LoVo (cell line): ENCODE results near the gene GRIP1.

Experiments
- DNase-seq: peaks from one replicate; pipeline ENCODE4 v3.0.0-alpha.2; 2016; ENCODE audit warnings: low spot score

The GRIP1 gene

GRCh38 chr12:66647034-66647691, 31.7 kb downstream of the GRIP1 start:
- no peak for DNase-seq

GRCh38 chr12:66644151-66644550, 34.7 kb downstream of the GRIP1 start:
- DNase-seq = no peak

- no peak for DNase-seq
These were observed 38.0 kb downstream of the GRIP1 start for GRCh38 chr12:66640691-66641460.

GRCh38 chr12:66638666-66639065, 40.2 kb downstream of the GRIP1 start:
- DNase-seq = no peak

- no peak for DNase-seq
These were observed 41.1 kb downstream of the GRIP1 start for GRCh38 chr12:66637699-66638301.

- no peak for DNase-seq
These were observed 42.1 kb downstream of the GRIP1 start for GRCh38 chr12:66636771-66637170.

GRCh38 chr12:66633676-66634075, 45.2 kb downstream of the GRIP1 start:
- no peak for DNase-seq

GRCh38 chr12:66629138-66629870, 49.6 kb downstream of the GRIP1 start:
- DNase-seq = no peak

- DNase-seq = no peak
These were observed 50.9 kb downstream of the GRIP1 start for GRCh38 chr12:66627988-66628317.

GRCh38 chr12:66627270-66627987, 51.4 kb downstream of the GRIP1 start:
- DNase-seq = no peak

GRCh38 chr12:66624806-66625205, 54.1 kb downstream of the GRIP1 start:
- DNase-seq = no peak

GRCh38 chr12:66623455-66623854, 55.4 kb downstream of the GRIP1 start:
- DNase-seq = no peak

GRCh38 chr12:66620688-66621087, 58.2 kb downstream of the GRIP1 start:
- DNase-seq = no peak

GRCh38 chr12:66620026-66620425, 58.9 kb downstream of the GRIP1 start:
- no peak for DNase-seq

- DNase-seq = no peak
These were observed 60.9 kb downstream of the GRIP1 start for GRCh38 chr12:66617991-66618390.

- DNase-seq = no peak
These were observed 66.6 kb downstream of the GRIP1 start for GRCh38 chr12:66612090-66612775.

- DNase-seq = no peak
These were observed 71.7 kb downstream of the GRIP1 start for GRCh38 chr12:66607147-66607546.

- DNase-seq = no peak
These were observed 73.6 kb downstream of the GRIP1 start for GRCh38 chr12:66605293-66605692.

- no peak for DNase-seq
These were observed 74.8 kb downstream of the GRIP1 start for GRCh38 chr12:66603981-66604479.

- no peak for DNase-seq
These were observed 75.4 kb downstream of the GRIP1 start for GRCh38 chr12:66603461-66603860.

- no peak for DNase-seq
These were observed 76.3 kb downstream of the GRIP1 start for GRCh38 chr12:66602483-66603143.
